HepG2 (cell line): Measurements from ENCODE around the gene RDM1. TPM values are rescaled to one million over a fixed set of nuclear protein-coding genes. Genes with fewer than 3 reads are reported as not detected.

Experiments used
- ZBTB7B ChIP-seq: sonication (generic); formaldehyde crosslinking; IDR thresholded peaks from 2 replicates; pipeline ENCODE4 v1.4.0; 2020; ENCODE audit warnings: missing genetic modification reagents
- ZNF543 ChIP-seq: sonication (generic); formaldehyde crosslinking; IDR thresholded peaks from 2 replicates; pipeline ENCODE4 v1.4.0; 2020; ENCODE audit warnings: mild to moderate bottlenecking, missing genetic modification reagents
- polyA plus RNA-seq, 8 experiments: library from polyadenylated mRNA; depleted of rRNA in 3 of 8; stranded (reverse) in 7 of 8; unstranded in 1 of 8; fragments of >200 nt; fragmentation: Illumina TruSeq in 4 of 8; extraction: Trizol in 4 of 8; gene quantifications; 2 replicates each; pipeline versions ENCODE4 v1.2.1 to v1.2.3, GENCODE V29; 2011 to 2016; ENCODE audit warnings: low read depth in 4 of 8, missing spikeins in 1 of 8, mixed read lengths in 1 of 8; ENCODE audit not compliant: insufficient read depth in 1 of 8
- total RNA-seq, 5 experiments: library from RNA; depleted of rRNA; stranded (reverse); fragments of >200 nt; fragmentation: Illumina TruSeq; extraction: Trizol; gene quantifications; 2 replicates each; pipeline ENCODE4 v1.2.3, GENCODE V29; 2016; ENCODE audit warnings: low read depth in 1 of 5
- TF ChIP-seq, protein P1 (sequence below): sonication (generic); formaldehyde crosslinking; IDR thresholded peaks from 2 replicates; pipeline ENCODE4 v1.5.0; 2020; ENCODE audit warnings: mild to moderate bottlenecking, missing genetic modification reagents, borderline replicate concordance
- TF ChIP-seq, protein P2 (sequence below): IDR thresholded peaks from 2 replicates; pipeline ENCODE4 v1.6.1; 2012; ENCODE audit warnings: low read length, improper control_type of control experiment

The RDM1 gene
- total and polyA plus RNA-seq, 2 of the 13 experiments (the other 11 are each of a cell fraction or from before 2014, with no cell fraction given), result 0.28 to 0.40 TPM

- TF ChIP-seq, protein P1, sequence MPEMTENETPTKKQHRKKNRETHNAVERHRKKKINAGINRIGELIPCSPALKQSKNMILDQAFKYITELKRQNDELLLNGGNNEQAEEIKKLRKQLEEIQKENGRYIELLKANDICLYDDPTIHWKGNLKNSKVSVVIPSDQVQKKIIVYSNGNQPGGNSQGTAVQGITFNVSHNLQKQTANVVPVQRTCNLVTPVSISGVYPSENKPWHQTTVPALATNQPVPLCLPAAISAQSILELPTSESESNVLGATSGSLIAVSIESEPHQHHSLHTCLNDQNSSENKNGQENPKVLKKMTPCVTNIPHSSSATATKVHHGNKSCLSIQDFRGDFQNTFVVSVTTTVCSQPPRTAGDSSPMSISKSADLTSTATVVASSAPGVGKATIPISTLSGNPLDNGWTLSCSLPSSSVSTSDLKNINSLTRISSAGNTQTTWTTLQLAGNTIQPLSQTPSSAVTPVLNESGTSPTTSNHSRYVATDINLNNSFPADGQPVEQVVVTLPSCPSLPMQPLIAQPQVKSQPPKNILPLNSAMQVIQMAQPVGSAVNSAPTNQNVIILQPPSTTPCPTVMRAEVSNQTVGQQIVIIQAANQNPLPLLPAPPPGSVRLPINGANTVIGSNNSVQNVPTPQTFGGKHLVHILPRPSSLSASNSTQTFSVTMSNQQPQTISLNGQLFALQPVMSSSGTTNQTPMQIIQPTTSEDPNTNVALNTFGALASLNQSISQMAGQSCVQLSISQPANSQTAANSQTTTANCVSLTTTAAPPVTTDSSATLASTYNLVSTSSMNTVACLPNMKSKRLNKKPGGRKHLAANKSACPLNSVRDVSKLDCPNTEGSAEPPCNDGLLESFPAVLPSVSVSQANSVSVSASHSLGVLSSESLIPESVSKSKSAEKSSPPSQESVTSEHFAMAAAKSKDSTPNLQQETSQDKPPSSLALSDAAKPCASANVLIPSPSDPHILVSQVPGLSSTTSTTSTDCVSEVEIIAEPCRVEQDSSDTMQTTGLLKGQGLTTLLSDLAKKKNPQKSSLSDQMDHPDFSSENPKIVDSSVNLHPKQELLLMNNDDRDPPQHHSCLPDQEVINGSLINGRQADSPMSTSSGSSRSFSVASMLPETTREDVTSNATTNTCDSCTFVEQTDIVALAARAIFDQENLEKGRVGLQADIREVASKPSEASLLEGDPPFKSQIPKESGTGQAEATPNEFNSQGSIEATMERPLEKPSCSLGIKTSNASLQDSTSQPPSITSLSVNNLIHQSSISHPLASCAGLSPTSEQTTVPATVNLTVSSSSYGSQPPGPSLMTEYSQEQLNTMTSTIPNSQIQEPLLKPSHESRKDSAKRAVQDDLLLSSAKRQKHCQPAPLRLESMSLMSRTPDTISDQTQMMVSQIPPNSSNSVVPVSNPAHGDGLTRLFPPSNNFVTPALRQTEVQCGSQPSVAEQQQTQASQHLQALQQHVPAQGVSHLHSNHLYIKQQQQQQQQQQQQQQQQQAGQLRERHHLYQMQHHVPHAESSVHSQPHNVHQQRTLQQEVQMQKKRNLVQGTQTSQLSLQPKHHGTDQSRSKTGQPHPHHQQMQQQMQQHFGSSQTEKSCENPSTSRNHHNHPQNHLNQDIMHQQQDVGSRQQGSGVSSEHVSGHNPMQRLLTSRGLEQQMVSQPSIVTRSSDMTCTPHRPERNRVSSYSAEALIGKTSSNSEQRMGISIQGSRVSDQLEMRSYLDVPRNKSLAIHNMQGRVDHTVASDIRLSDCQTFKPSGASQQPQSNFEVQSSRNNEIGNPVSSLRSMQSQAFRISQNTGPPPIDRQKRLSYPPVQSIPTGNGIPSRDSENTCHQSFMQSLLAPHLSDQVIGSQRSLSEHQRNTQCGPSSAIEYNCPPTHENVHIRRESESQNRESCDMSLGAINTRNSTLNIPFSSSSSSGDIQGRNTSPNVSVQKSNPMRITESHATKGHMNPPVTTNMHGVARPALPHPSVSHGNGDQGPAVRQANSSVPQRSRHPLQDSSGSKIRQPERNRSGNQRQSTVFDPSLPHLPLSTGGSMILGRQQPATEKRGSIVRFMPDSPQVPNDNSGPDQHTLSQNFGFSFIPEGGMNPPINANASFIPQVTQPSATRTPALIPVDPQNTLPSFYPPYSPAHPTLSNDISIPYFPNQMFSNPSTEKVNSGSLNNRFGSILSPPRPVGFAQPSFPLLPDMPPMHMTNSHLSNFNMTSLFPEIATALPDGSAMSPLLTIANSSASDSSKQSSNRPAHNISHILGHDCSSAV (CRISPR knock-in tag), result no peak
- no peak for TF ChIP-seq ZBTB7B (CRISPR knock-in tag)
- TF ChIP-seq ZNF543 (CRISPR knock-in tag), result no peak
- TF ChIP-seq, protein P2, sequence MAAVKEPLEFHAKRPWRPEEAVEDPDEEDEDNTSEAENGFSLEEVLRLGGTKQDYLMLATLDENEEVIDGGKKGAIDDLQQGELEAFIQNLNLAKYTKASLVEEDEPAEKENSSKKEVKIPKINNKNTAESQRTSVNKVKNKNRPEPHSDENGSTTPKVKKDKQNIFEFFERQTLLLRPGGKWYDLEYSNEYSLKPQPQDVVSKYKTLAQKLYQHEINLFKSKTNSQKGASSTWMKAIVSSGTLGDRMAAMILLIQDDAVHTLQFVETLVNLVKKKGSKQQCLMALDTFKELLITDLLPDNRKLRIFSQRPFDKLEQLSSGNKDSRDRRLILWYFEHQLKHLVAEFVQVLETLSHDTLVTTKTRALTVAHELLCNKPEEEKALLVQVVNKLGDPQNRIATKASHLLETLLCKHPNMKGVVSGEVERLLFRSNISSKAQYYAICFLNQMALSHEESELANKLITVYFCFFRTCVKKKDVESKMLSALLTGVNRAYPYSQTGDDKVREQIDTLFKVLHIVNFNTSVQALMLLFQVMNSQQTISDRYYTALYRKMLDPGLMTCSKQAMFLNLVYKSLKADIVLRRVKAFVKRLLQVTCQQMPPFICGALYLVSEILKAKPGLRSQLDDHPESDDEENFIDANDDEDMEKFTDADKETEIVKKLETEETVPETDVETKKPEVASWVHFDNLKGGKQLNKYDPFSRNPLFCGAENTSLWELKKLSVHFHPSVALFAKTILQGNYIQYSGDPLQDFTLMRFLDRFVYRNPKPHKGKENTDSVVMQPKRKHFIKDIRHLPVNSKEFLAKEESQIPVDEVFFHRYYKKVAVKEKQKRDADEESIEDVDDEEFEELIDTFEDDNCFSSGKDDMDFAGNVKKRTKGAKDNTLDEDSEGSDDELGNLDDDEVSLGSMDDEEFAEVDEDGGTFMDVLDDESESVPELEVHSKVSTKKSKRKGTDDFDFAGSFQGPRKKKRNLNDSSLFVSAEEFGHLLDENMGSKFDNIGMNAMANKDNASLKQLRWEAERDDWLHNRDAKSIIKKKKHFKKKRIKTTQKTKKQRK, result no peak
Measured at GRCh38 chr17:35936063-35936462, 5.5 kb upstream of the RDM1 start (continued).
